Adrenal gland (tissue), 12 donors: ENCODE results near the gene ST6GALNAC6. TPM values are rescaled to one million over a fixed set of nuclear protein-coding genes. Genes with fewer than 3 reads are reported as not detected.

Experiments used
- DNase-seq, 7 donors: peaks; one replicate each; pipeline ENCODE4 v3.0.0-alpha.2; 2019 to 2020
- H3K27ac ChIP-seq, 5 donors: fragments of 200-600 bp; sonication (generic) in 4 of 5; 1 replicate in 3 of 5; 2 replicates in 2 of 5; pipeline versions ENCODE4 v1.5.1 to v1.8.0; 2016 to 2020; ENCODE audit warnings: mild to moderate bottlenecking in 1 of 5
- H3K27me3 ChIP-seq: fragments of 200-600 bp; 2 replicates; pipeline ENCODE4 v1.8.0; 2021
- H3K36me3 ChIP-seq, 2 donors: fragments of 200-600 bp; replicated peaks in 1 of 2; 1 replicate in 1 of 2; 2 replicates in 1 of 2; pipeline versions ENCODE4 v1.5.1 to v1.8.0; 2018 to 2022
- H3K4me1 ChIP-seq, 2 donors: fragments of 200-600 bp; replicated peaks in 1 of 2; 1 replicate in 1 of 2; 2 replicates in 1 of 2; pipeline versions ENCODE4 v1.5.1 to v1.8.0; 2018 to 2021
- H3K4me3 ChIP-seq, 4 donors: fragments of 200-600 bp; sonication (generic) in 3 of 4; one replicate each; pipeline ENCODE4 v1.5.1; 2016 to 2018
- H3K9me3 ChIP-seq, 3 donors: fragments of 200-600 bp; sonication (generic) in 1 of 3; replicated peaks in 1 of 3; 1 replicate in 2 of 3; 2 replicates in 1 of 3; pipeline versions ENCODE4 v1.5.1 to v1.8.0; 2016 to 2021
- CTCF ChIP-seq, 6 experiments: fragments of 450-650 bp in 4 of 6; fragments of 200-600 bp in 2 of 6; sonication (generic) in 1 of 6; IDR thresholded peaks; 1 replicate in 5 of 6; 2 replicates in 1 of 6; pipeline versions ENCODE4 v1.5.1 to v1.8.0; 2016 to 2021; ENCODE audit warnings: antibody characterized with exemption in 6 of 6, mild to moderate bottlenecking in 2 of 6, moderate library complexity in 1 of 6
- POLR2A ChIP-seq, 2 donors: fragments of 450-650 bp; IDR thresholded peaks; one replicate each; pipeline ENCODE4 v1.6.1; 2017; ENCODE audit warnings: antibody characterized with exemption in 2 of 2, mild to moderate bottlenecking in 2 of 2, moderate library complexity in 1 of 2
- WGBS, 4 donors: extraction: QIAGEN DNeasy Blood & Tissue Kit in 2 of 4; methylation state at CpG; one replicate each; pipeline versions ENCODE4 v1.1.5 to v1.1.7; 2013 to 2017; 5-methylcytosine and 5-hydroxymethylcytosine counted together
- intact Hi-C, 2 donors: fragments of 100-400 bp; cut with DNase I; formaldehyde crosslinking; loops; one replicate each; pipeline versions ENCODE4 v1.14.1 to v1.15.0; 2022 to 2023
- polyA plus RNA-seq, 3 donors: library from polyadenylated mRNA; stranded (reverse); fragments of 200-250 nt in 2 of 3; fragments of 350-450 nt in 1 of 3; fragmentation: Illumina TruSeq in 1 of 3; extraction: RNeasy Lipid Tissue Mini Kit (QIAGEN cat#74804) in 1 of 3; gene quantifications; one replicate each; pipeline ENCODE4 v1.2.3, GENCODE V29; 2013 to 2014
- total RNA-seq, 9 donors: library from RNA; depleted of rRNA in 4 of 9; stranded (reverse); fragments of >200 nt in 4 of 9; fragments of 120-200 nt in 1 of 9; fragmentation: NEBNext Ultra II Directional in 1 of 9; extraction: Animal tissue kit (Norgen Biotek cat#: 25700) in 1 of 9; gene quantifications; one replicate each; pipeline versions ENCODE4 v1.1.0 to v1.2.4, GENCODE V29; 2013 to 2023
- donor health status: healthy with polysubstance abuse.
- donor health status: Bipolar disorder and iron deficiency.
- donor health status: DM: yes; HTN: yes; CAD: no.
- donor health status: DM: no; HTN: no; CAD: no.
- donor health status: DM: no; HTN: no; CAD: no.
- donor health status: DM: yes; HTN: yes; CAD: no.

The ST6GALNAC6 gene
- total and polyA plus RNA-seq, 12 donors: 26.7 to 129 (median 53.2) TPM

GRCh38 chr9:127893392-127893791, 6.0 kb downstream of the ST6GALNAC6 start:
- WGBS, 4 donors: 96 to 100% (median 97%) methylated on average over 4 of the region's 4 CpGs
- intact Hi-C loops: no loop called here

GRCh38 chr9:127892831-127893230, 6.6 kb downstream of the ST6GALNAC6 start:
- H3K36me3 ChIP-seq: peaks cover 0 to 72% of the 10 kb centered on the region in 2 donors
- H3K4me1 ChIP-seq: peaks cover 7 to 19% of the 10 kb centered on the region in 2 donors

More at GRCh38 chr9:127893392-127893791, 6.0 kb downstream of the ST6GALNAC6 start:
- Histone ChIP-seq H3K4me1 (peaks cover 7 to 24% of the 10 kb centered on the region in 2 donors), H3K9me3 (no peaks in the 10 kb centered on the region), H3K27ac (no peak overlapping the region), H3K36me3 (peaks cover 0 to 69% of the 10 kb centered on the region in 2 donors), H3K4me3 (no peak overlapping the region), H3K27me3 (no peaks in the 10 kb centered on the region)
- no peak for TF ChIP-seq POLR2A (IDR thresholded peaks at IDR 0.05)
- no peak for TF ChIP-seq CTCF (IDR thresholded peaks at IDR 0.05)
- DNase-seq: no peak

GRCh38 chr9:127890053-127890452, 9.3 kb downstream of the ST6GALNAC6 start:
- TF ChIP-seq CTCF (IDR thresholded peaks at IDR 0.05) (no peak), POLR2A (IDR thresholded peaks at IDR 0.05) (no peak)
- 84 to 92% (median 88%) methylated on average over 3 of the region's 3 CpGs for WGBS, 4 donors
- intact Hi-C loops: no loop called here
- no peak for DNase-seq
- no peaks in the 10 kb centered on the region for H3K9me3 ChIP-seq
- H3K27me3 ChIP-seq: no peaks in the 10 kb centered on the region
- H3K36me3 ChIP-seq: peaks cover 0 to 87% of the 10 kb centered on the region in 2 donors
- no peak overlapping the region for H3K4me3 ChIP-seq
- no peak overlapping the region for H3K27ac ChIP-seq
- peaks cover 0 to 1% of the 10 kb centered on the region in 2 donors for H3K4me1 ChIP-seq

More at GRCh38 chr9:127892831-127893230, 6.6 kb downstream of the ST6GALNAC6 start:
- no peak overlapping the region for H3K4me3 ChIP-seq
- no peak overlapping the region for H3K27ac ChIP-seq
- intact Hi-C loops: no loop called here
- no peak for DNase-seq
- no peaks in the 10 kb centered on the region for H3K9me3 ChIP-seq
- no peaks in the 10 kb centered on the region for H3K27me3 ChIP-seq
- WGBS, 4 donors: 90 to 98% (median 95%) methylated on average over 6 of the region's 6 CpGs
- TF ChIP-seq CTCF (IDR thresholded peaks at IDR 0.05): no peak
- no peak for TF ChIP-seq POLR2A (IDR thresholded peaks at IDR 0.05)

- no peaks in the 10 kb centered on the region for H3K27me3 ChIP-seq
- H3K4me3 ChIP-seq: no peak overlapping the region
- DNase-seq: no peak
- H3K4me1 ChIP-seq: peaks cover 0 to 10% of the 10 kb centered on the region in 2 donors
- intact Hi-C loops: no loop called here
- H3K9me3 ChIP-seq: no peaks in the 10 kb centered on the region
- TF ChIP-seq CTCF (IDR thresholded peaks at IDR 0.05) (no peak), POLR2A (IDR thresholded peaks at IDR 0.05) (no peak)
- peaks cover 0 to 70% of the 10 kb centered on the region in 2 donors for H3K36me3 ChIP-seq
- WGBS, 4 donors: 79 to 95% (median 90%) methylated on average over 2 of the region's 2 CpGs
- H3K27ac ChIP-seq: no peak overlapping the region
Measured at GRCh38 chr9:127887792-127888191, 11.6 kb downstream of the ST6GALNAC6 start.
